Thyroid gland (tissue), 4 donors: Measurements from ENCODE around the gene MAP3K12. TPM values are rescaled to one million over a fixed set of nuclear protein-coding genes. Genes with fewer than 3 reads are reported as not detected.

Experiments
- DNase-seq, 2 donors: peaks; one replicate each; pipeline ENCODE4 v3.0.0-alpha.2; 2019
- H3K27ac ChIP-seq, 3 donors: fragments of 200-600 bp; sonication (generic); 1 replicate in 2 of 3; 2 replicates in 1 of 3; pipeline ENCODE4 v1.5.1; 2016 to 2019; ENCODE audit warnings: mild to moderate bottlenecking in 1 of 3, moderate library complexity in 1 of 3
- H3K27me3 ChIP-seq: fragments of 200-600 bp; sonication (generic); one replicate; pipeline ENCODE4 v1.5.1; 2019
- H3K36me3 ChIP-seq, 2 donors: fragments of 200-600 bp; sonication (generic); one replicate each; pipeline ENCODE4 v1.5.1; 2016 to 2019
- H3K4me1 ChIP-seq, 2 donors: fragments of 200-600 bp; sonication (generic); one replicate each; pipeline ENCODE4 v1.5.1; 2017 to 2019
- H3K4me3 ChIP-seq, 3 donors: fragments of 200-600 bp; sonication (generic); replicated peaks in 1 of 3; 1 replicate in 2 of 3; 2 replicates in 1 of 3; pipeline ENCODE4 v1.5.1; 2016; ENCODE audit warnings: mild to moderate bottlenecking in 1 of 3
- H3K9me3 ChIP-seq: fragments of 200-600 bp; sonication (generic); one replicate; pipeline ENCODE4 v1.5.1; 2017
- CTCF ChIP-seq, 6 experiments: fragments of 200-600 bp in 3 of 6; fragments of 450-650 bp in 3 of 6; sonication (generic) in 3 of 6; IDR thresholded peaks; one replicate each; pipeline ENCODE4 v1.5.1; 2016 to 2019; ENCODE audit warnings: antibody characterized with exemption in 6 of 6, mild to moderate bottlenecking in 2 of 6, inconsistent platforms in 1 of 6, moderate library complexity in 1 of 6
- POLR2A ChIP-seq, 2 donors: fragments of 450-650 bp; IDR thresholded peaks; one replicate each; pipeline ENCODE4 v1.6.1; 2017; ENCODE audit warnings: antibody characterized with exemption in 2 of 2, mild to moderate bottlenecking in 2 of 2, moderate library complexity in 1 of 2
- WGBS, 2 donors: methylation state at CpG; one replicate each; pipeline ENCODE4 v1.1.5; 2017; 5-methylcytosine and 5-hydroxymethylcytosine counted together
- intact Hi-C: fragments of 100-400 bp; cut with DNase I; formaldehyde crosslinking; loops from one replicate; pipeline ENCODE4 v1.15.1; 2023
- total RNA-seq, 4 donors: library from RNA; depleted of rRNA; stranded (reverse); fragments of >200 nt; gene quantifications; one replicate each; pipeline ENCODE4 v1.2.3, GENCODE V29; 2016

Gene MAP3K12
- total RNA-seq, 4 donors from 2014 or later: 5.2 to 12.9 (median 10.6) TPM

- WGBS, 2 donors: 88 to 90% methylated on average over 9 of the region's 9 CpGs
- Histone ChIP-seq H3K4me1 (peaks cover 22 to 33% of the 10 kb centered on the region in 2 donors), H3K36me3 (peaks cover 12 to 27% of the 10 kb centered on the region in 2 donors), H3K27me3 (no peaks in the 10 kb centered on the region), H3K27ac (no peak overlapping the region), H3K4me3 (no peak overlapping the region), H3K9me3 (no peaks in the 10 kb centered on the region)
- TF ChIP-seq CTCF (IDR thresholded peaks at IDR 0.05) (no peak), POLR2A (IDR thresholded peaks at IDR 0.05) (no peak)
- intact Hi-C loops: no loop called here
- no peak for DNase-seq
Measured at GRCh38 chr12:53510181-53510812, 11.0 kb upstream of the MAP3K12 start.

- intact Hi-C loops: loop anchor here (5.0 to 10.0 kb wide), 2 partner anchors 51 to 184 kb away; partner anchors contain the start of gene AAAS
- no peak overlapping the region for H3K27ac ChIP-seq
- peaks cover 5 to 16% of the 10 kb centered on the region in 2 donors for H3K4me1 ChIP-seq
- DNase-seq: peak; percentile 82 to 86
- peak; percentile 63 to 91 (median 90) for TF ChIP-seq CTCF (IDR thresholded peaks at IDR 0.05)
- TF ChIP-seq POLR2A (IDR thresholded peaks at IDR 0.05): no peak
- 32 to 37% methylated on average over 7 of the region's 7 CpGs for WGBS, 2 donors
- H3K36me3 ChIP-seq: peaks cover 12 to 27% of the 10 kb centered on the region in 2 donors
- no peak overlapping the region for H3K4me3 ChIP-seq
- H3K27me3 ChIP-seq: no peaks in the 10 kb centered on the region
- no peaks in the 10 kb centered on the region for H3K9me3 ChIP-seq
Measured at GRCh38 chr12:53508534-53509170, 9.4 kb upstream of the MAP3K12 start.

- no peaks in the 10 kb centered on the region for H3K27me3 ChIP-seq
- DNase-seq: no peak
- WGBS, 2 donors: 80 to 90% methylated on average over 4 of the region's 4 CpGs
- H3K4me1 ChIP-seq: peaks cover 0 to 14% of the 10 kb centered on the region in 2 donors
- H3K36me3 ChIP-seq: peaks cover 12 to 27% of the 10 kb centered on the region in 2 donors
- no peak overlapping the region for H3K27ac ChIP-seq
- no peak overlapping the region for H3K4me3 ChIP-seq
- H3K9me3 ChIP-seq: no peaks in the 10 kb centered on the region
- intact Hi-C loops: loop anchor here (5.0 to 10.0 kb wide), 2 partner anchors 50 to 183 kb away; partner anchors contain the start of gene AAAS
- TF ChIP-seq POLR2A (IDR thresholded peaks at IDR 0.05) (no peak), CTCF (IDR thresholded peaks at IDR 0.05) (no peak)
Measured at GRCh38 chr12:53507603-53507885, 8.3 kb upstream of the MAP3K12 start.

- no peak for TF ChIP-seq CTCF (IDR thresholded peaks at IDR 0.05)
- TF ChIP-seq POLR2A (IDR thresholded peaks at IDR 0.05): no peak
- no peaks in the 10 kb centered on the region for H3K9me3 ChIP-seq
- no peaks in the 10 kb centered on the region for H3K27me3 ChIP-seq
- peaks cover 12 to 23% of the 10 kb centered on the region in 2 donors for H3K36me3 ChIP-seq
- H3K4me3 ChIP-seq: no peak within 1 kb of the TSS
- WGBS, 2 donors: 88 to 93% methylated on average over 8 to 9 of the region's 9 CpGs
- H3K4me1 ChIP-seq: peaks cover 3 to 19% of the 10 kb centered on the region in 2 donors
- DNase-seq: no peak
- intact Hi-C loops: loop anchor here (5.0 to 10.0 kb wide), 2 partner anchors 50 to 182 kb away; partner anchors contain the start of gene AAAS
- no peak within 1 kb of the TSS for H3K27ac ChIP-seq
Measured at GRCh38 chr12:53506881-53507602, 7.8 kb upstream of the MAP3K12 start, which contains the start of gene NPFF. NPFF (minus strand) TSS chr12:53507484; CDS start chr12:53507474, 10 bp downstream.
